Kasumi-1 (cell line): Measurements from ENCODE around the gene SLC19A2.
"Not testable (repeated sequence)": the region's sequence is repeated elsewhere in the genome, so short reads cannot be mapped to it uniquely, and the experiment has no call there.

Experiments
- DNase-seq, 2 experiments: peaks; one replicate each; lab custom pipeline; 2025; lab: John Stamatoyannopoulos, UW

Gene SLC19A2, protein sequence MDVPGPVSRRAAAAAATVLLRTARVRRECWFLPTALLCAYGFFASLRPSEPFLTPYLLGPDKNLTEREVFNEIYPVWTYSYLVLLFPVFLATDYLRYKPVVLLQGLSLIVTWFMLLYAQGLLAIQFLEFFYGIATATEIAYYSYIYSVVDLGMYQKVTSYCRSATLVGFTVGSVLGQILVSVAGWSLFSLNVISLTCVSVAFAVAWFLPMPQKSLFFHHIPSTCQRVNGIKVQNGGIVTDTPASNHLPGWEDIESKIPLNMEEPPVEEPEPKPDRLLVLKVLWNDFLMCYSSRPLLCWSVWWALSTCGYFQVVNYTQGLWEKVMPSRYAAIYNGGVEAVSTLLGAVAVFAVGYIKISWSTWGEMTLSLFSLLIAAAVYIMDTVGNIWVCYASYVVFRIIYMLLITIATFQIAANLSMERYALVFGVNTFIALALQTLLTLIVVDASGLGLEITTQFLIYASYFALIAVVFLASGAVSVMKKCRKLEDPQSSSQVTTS

GRCh38 chr1:169485431-169486280, at the start of gene SLC19A2:
TSS of gene SLC19A2 (minus strand) at chr1:169485944. CDS start at chr1:169485766, 178 bp downstream.
- peak; percentile 99 for DNase-seq

- DNase-seq = no peak
These were observed 48.9 kb upstream of the SLC19A2 start for GRCh38 chr1:169534653-169535052.

DNA sequence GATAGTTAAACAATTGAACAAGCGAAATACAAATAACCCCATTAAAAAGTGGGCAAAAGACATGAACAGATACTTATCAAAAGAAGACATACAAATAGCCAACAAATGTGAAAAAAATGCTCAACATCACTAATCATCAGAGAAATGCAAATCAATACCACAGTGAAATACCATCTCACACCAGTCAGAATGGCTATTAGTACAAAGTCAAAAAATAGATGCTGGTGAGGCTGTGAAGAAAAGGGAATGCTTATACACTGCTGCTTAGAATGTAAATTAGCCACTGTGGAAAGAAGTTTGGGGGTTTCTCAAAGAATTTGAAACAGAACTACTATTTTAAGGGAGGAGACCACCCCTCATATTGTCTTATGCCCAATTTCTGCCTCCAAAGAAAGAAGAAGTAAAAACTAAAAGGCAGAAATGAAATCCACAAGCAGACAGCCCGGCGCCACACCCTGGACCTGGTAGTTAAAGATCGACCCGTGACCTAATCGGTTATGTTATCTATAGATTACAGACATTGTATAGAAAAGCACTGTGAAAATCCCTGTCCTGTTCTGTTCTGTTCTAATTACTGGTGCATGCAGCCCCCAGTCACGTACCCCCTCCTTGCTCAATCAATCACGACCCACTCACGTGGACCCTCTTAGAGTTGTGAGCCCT, 47.9 kb upstream of the SLC19A2 start:
- DNase-seq = not testable (repeated sequence)

DNA sequence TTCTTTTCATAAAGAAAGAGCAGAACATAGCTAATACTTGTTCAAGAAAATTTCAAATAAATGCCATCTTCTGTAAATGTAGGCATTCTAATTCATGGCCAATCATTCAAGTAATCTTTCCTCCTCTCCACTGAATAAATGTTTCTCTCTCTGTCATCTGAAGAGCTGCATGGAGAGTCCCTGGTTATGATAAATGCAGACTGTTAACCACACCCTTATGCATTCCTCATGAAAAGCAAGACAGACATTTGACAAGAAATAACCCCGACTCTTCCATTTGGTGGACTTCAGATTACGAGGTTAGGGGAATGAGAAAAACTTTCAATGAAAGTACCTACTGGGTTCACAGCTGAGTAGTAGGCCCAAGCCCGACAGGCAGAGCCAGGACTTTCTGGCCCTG, 44.7 kb upstream of the SLC19A2 start:
- no peak for DNase-seq

- DNase-seq = no peak
These were observed 43.4 kb upstream of the SLC19A2 start for GRCh38 chr1:169529068-169529642.

- DNase-seq = peak; percentile 18 to 37
These were observed 42.7 kb upstream of the SLC19A2 start for GRCh38 chr1:169528215-169529067.

DNA sequence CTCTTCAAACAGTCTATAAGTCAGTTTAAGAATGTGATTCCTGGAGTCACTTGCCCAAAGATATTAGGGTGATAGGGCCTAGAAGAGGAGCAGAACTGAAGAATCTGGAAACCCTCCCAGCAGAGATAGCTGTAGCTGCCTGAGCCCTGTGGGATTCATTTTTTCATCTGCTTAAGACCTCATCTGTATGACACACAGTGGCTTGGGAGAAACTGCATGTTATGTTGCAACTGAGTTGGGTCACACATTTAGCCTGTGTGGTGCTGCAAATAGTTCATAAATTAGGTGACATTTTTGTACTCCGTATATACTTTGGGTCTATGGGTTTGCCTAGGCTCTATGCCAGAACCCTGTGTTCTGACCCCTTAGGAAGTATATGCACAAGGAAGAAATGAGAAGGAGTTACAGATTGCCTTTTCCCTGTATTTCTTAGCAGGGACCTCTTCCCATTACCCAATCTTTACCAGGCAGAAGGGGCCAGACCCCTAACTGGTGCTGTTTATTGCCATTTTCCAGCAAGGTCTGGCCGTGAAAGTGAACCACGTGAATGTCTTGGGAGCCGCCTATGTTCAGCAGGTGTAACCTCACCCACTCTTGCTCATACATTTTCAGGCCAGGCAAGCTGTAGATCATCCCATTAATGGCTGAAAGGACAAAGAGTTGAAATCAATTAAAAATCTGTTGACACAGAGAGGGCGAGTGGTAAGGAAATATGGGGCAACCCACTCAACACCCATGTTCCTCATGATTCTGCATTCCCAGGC, 41.9 kb upstream of the SLC19A2 start:
- DNase-seq = no peak

DNA sequence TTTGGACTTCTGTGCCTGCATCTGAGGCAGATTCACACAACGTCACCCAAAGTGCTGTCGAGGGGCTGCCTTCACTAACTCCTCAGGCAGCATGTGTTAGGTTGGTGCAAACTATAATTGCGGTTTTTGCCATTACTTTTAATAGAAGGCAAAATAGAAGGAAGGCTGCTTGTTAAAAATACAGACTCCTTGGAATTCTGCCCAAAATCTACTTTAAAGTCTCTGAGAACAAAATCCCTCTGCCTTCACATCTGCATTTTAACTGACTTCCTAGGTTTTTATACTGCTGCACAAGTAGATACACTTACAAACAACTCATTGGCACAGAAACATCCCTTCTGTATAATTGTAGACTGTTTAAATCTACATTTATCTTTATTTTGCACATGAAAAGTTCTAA, 41.3 kb upstream of the SLC19A2 start:
- no peak for DNase-seq

DNA sequence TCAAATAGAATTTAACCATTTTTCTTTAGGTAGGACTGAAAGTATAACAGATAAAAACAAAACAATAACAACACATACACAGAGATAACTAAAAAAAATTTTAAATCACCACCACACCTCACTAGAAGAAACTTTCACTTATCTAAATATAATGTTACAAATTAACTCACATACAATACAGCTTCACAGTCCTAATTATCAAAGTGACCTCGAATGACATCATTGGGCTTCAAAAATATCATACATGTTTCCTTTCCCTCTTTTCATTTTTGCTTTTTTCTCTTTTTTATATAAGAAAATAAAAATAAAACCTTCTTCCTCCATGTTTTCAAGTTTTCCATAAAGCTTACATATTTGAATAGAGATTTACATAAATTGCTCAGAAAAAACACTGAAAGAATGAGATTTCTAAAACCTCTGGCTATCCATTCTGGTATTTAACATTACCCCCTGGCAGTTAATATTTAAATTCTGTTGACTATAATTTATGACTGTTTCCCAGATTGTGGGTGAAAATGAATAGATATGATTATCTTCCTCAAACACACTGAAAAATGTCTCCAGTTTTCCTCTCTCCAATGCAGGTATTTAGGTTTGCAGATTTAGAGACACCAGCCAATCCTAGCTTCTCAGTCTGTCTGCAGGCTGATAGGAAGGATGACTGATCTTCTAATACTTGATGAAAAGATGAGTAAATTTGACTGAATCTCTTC, 40.5 kb upstream of the SLC19A2 start:
- DNase-seq = no peak

GRCh38 chr1:169525391-169525790, 39.6 kb upstream of the SLC19A2 start:
- DNase-seq = no peak

DNA sequence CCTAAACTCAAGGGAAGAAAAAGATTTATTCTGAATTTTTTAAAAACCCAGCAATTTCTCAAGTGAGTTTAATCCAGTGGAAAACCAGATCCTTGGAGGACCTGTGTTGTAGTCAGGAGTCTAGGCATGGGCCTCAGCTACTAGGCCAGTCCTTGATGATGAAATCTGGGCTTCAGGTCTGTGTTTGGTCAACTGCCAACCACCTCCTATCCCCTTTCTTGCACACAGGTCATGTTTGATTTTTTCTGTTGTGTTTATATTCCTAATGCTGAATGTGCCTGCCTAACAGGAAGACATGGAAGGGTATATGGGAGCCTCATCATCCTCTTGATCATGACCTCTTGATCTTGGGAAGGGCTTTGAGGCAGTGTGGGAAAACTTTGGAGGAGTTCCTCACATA, 38.2 kb upstream of the SLC19A2 start:
- DNase-seq = no peak

GRCh38 chr1:169521226-169521625, 35.5 kb upstream of the SLC19A2 start:
- no peak for DNase-seq

DNA sequence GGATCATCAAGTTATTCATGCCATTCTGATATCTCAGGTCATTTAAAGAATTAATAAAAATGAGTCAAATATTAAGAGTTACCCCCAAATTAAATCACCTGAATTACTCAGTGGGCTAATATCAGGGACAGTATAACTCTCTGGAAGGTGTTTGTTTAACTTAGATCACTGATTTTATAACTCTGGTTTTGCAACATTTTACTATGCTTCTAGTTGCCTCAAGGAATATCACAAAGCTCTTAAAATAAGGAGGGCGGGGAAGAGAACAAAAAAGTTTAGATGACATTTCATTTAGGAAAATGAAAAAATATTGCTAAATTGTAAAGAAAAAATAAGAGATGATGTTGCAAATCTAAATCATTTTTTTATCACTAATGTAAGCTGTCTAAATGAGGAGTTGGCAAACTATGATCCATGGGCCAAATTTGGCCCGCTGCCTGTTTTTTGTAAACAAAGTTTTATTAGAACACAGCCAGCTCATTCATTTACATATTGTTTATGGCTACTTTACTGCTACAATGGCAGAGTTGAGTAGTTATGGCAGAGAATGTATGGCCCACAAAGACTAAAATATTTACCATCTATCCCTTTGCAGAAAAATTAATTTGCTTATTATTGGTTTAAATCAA, 31.9 kb upstream of the SLC19A2 start:
- no peak for DNase-seq

GRCh38 chr1:169515641-169516040, 29.9 kb upstream of the SLC19A2 start:
- DNase-seq = no peak

DNA sequence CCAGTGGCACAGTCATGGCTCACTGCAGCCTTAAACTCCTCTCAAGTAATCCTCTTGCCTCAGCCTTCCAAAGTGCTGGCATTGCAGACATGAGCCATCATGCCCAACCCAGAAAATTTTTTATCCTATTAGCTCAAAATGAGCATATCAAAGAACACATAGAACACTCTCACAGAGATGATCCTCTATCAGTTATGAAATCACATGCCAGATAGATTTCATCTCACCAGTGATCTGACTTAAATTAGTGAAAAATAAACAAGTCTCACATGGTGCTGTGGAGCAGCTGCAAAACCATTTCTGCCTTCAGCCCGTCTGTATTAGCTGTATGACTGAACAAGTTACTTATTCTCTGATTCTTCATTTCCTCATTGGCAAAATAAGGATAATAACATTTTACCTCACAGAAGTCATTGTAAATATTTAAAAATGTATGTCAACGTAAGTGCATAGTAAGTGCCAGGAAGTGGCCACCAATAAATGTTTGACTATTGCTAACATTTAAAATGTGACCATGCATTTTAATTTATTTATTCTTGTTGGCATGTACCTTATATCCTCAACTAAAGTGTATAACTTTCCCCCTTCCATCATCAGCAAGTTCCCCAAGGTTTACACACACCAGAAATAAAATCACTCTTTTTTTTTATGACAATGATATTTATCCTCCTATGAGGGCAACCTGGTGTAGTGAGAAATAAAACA, 29.0 kb upstream of the SLC19A2 start:
- DNase-seq = no peak

DNA sequence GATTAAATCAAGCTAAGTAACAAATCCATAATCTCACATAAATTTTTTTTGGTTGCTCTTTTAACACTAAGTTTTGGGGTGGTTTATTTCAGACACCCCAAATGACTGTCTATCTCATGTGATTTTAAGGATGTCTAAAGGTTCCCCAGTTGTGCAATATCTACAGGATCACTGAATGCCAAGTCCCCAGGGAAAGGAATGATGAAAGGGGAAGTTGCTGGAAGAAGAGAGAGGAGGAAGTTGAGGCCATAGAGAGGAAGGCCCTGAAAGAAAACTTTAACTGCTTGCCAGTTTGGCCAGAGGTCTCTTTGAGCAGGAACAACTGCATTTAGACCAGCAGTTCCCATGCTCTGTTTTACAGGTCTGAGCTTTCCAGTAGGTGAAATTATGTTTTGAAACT, 27.5 kb upstream of the SLC19A2 start:
- peak; percentile 40 to 65 for DNase-seq

DNA sequence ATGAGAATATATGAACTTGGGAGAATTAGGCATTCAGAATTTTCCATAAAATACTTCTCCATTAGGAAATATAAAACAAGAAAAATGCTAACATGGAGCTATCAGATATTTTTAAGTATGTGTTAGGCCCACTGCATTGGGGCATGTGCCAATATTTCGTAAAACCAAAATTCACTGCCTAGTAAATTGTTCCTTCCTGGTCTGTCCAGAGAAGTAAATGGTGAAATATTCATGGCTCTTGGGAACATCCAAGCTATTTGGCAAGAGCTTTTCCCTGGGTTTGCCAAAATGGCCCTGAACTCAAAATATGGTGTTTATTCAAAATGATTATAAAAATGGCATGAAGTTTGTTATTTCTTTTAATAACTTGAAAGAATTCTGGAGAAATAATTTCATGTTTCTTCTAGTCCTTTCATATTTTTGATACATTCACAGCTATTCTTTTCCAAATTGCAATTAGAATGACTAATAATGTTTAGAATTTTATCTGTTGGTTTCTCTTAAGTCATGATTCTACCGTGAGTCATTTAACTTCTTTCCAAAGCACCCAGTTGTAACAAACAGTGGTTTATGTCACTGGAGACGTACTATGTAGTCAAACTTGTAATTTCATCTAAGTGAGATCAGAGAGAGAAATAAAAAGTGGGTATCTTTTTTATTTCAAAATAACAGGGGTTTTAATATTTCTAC, 25.7 kb upstream of the SLC19A2 start:
- no peak for DNase-seq

GRCh38 chr1:169510060-169510459, 24.3 kb upstream of the SLC19A2 start:
- DNase-seq = no peak
